K562 (cell line): ENCODE results near the gene ETV3L. TPM values are rescaled to one million over a fixed set of nuclear protein-coding genes. Genes with fewer than 3 reads are reported as not detected.

Experiments
- ATAC-seq: fragments of 200-7000 bp; cut with Tn5 transposase; 3 replicates; pipeline ENCODE4 v1.9.1; 2020; ENCODE audit warnings: moderate library complexity
- BruUV-seq: library from RNA; stranded (reverse); fragments of 400-500 nt; replicated peaks from 2 replicates; lab custom pipeline; 2021; lab: Mats Ljungman, UMichigan
- CTCF ChIA-PET: fragments of 300-600 bp; formaldehyde crosslinking; extraction: SDS; loops from one replicate; lab custom pipeline; 2021; ENCODE audit warnings: low intra/inter-chr PET ratio; lab: Yijun Ruan, JAX
- POLR2A ChIA-PET: fragments of 300-600, 350-650 bp; sonication (Branson Sonifier 250); formaldehyde crosslinking; extraction: SDS; loops from one replicate; lab custom pipeline; 2021; ENCODE audit warnings: antibody characterized with exemption, inconsistent platforms; lab: Yijun Ruan, JAX
- DNase-seq, 4 experiments: peaks; one replicate each; pipeline versions ENCODE4 v3.0.0 to v3.0.0-alpha.2; 2011 to 2018; ENCODE audit warnings: low spot score in 3 of 4, mixed read lengths in 3 of 4; ENCODE audit errors: extremely low read depth in 1 of 4
- FAIRE-seq: peaks from 2 replicates; lab custom pipeline; 2011; peaks lifted over from hg19 to GRCh38; lab: Jason Lieb, UNC
- H2AFZ ChIP-seq: 2 replicates; pipeline ENCODE4 v1.6.0; 2011; ENCODE audit warnings: low read depth, low read length, control low read depth, inconsistent platforms
- H3K27ac ChIP-seq: fragments of 200-600 bp; 3 replicates; pipeline ENCODE4 v1.8.0; 2011; ENCODE audit warnings: low read depth, mild to moderate bottlenecking, control low read depth, inconsistent platforms, low read length, moderate library complexity, mixed read lengths; ENCODE audit errors: extremely low read depth
- H3K27me3 ChIP-seq, 2 experiments: fragments of 300-600 bp in 1 of 2; 2 replicates in 1 of 2; 3 replicates in 1 of 2; pipeline versions ENCODE4 v1.6.0 to v1.8.0; 2011; ENCODE audit warnings: inconsistent platforms in 2 of 2, low read length in 2 of 2, mild to moderate bottlenecking in 1 of 2, mixed read lengths in 1 of 2, moderate library complexity in 1 of 2; ENCODE audit not compliant: control insufficient read depth in 2 of 2, insufficient read depth in 2 of 2
- H3K36me3 ChIP-seq: fragments of 300-600 bp; 3 replicates; pipeline ENCODE4 v1.8.0; 2011; ENCODE audit warnings: mild to moderate bottlenecking, low read length, inconsistent platforms; ENCODE audit not compliant: control insufficient read depth, insufficient read depth
- H3K4me1 ChIP-seq, 2 experiments: fragments of 200-600 bp in 1 of 2; replicated peaks in 1 of 2; 2 replicates in 1 of 2; 3 replicates in 1 of 2; pipeline versions ENCODE4 v1.5.1 to v1.8.0; 2011; ENCODE audit warnings: inconsistent platforms in 2 of 2, low read length in 2 of 2, mild to moderate bottlenecking in 1 of 2, mixed read lengths in 1 of 2, moderate library complexity in 1 of 2; ENCODE audit not compliant: control insufficient read depth in 2 of 2, insufficient read depth in 2 of 2
- H3K4me2 ChIP-seq: 2 replicates; pipeline ENCODE4 v1.6.1; 2011; ENCODE audit warnings: low read length, control low read depth, inconsistent platforms, mixed read lengths; ENCODE audit not compliant: insufficient read depth
- H3K4me3 ChIP-seq: fragments of 200-600 bp; sonication (generic), shearing (Covaris generic); 2 replicates; pipeline ENCODE4 v1.5.1; 2016; ENCODE audit warnings: control low read depth, inconsistent platforms
- H3K79me2 ChIP-seq: fragments of 200-600 bp; 3 replicates; pipeline ENCODE4 v1.8.0; 2011; ENCODE audit warnings: low read length, inconsistent platforms; ENCODE audit not compliant: control insufficient read depth, insufficient read depth
- H3K9ac ChIP-seq, 2 experiments: 2 replicates each; pipeline versions ENCODE4 v1.6.0 to v1.6.1; 2011; ENCODE audit warnings: low read depth in 2 of 2, low read length in 2 of 2, control low read depth in 1 of 2, inconsistent platforms in 1 of 2, mild to moderate bottlenecking in 1 of 2, mixed read lengths in 1 of 2; ENCODE audit not compliant: insufficient read depth in 1 of 2
- H3K9me1 ChIP-seq: one replicate; pipeline ENCODE4 v1.6.0; 2011; ENCODE audit warnings: inconsistent platforms, mild to moderate bottlenecking, low read length, moderate library complexity; ENCODE audit not compliant: control insufficient read depth, insufficient read depth
- H3K9me3 ChIP-seq: replicated peaks from 2 replicates; pipeline ENCODE4 v1.5.1; 2011; ENCODE audit warnings: low read depth, low read length, inconsistent platforms; ENCODE audit not compliant: control insufficient read depth, insufficient read depth
- H4K20me1 ChIP-seq: replicated peaks from 2 replicates; pipeline ENCODE4 v1.6.1; 2011; ENCODE audit warnings: low read length, inconsistent platforms, mixed read lengths; ENCODE audit not compliant: control insufficient read depth, insufficient read depth
- ARID1B ChIP-seq: fragments of 450-650 bp; IDR thresholded peaks from 2 replicates; pipeline ENCODE4 v1.6.1; 2016; ENCODE audit warnings: antibody characterized with exemption, mild to moderate bottlenecking, inconsistent platforms
- CEBPB ChIP-seq: fragments of 450-650 bp; IDR thresholded peaks from 2 replicates; pipeline ENCODE4 v1.6.1; 2016; ENCODE audit warnings: missing genetic modification characterization, missing compliant biosample characterization
- ELF1 ChIP-seq: fragments of 200-800 bp; sonication (Bioruptor generic); IDR thresholded peaks from 2 replicates; pipeline ENCODE4 v1.6.1; 2016; ENCODE audit warnings: missing genetic modification characterization, missing compliant biosample characterization
- FOXK2 ChIP-seq, 2 experiments: fragments of 450-650 bp; IDR thresholded peaks in 1 of 2; conservative IDR thresholded peaks in 1 of 2; 2 replicates each; pipeline ENCODE4 v1.6.1; 2016; ENCODE audit warnings: low read depth in 2 of 2, mild to moderate bottlenecking in 1 of 2
- MIER1 ChIP-seq: fragments of 450-650 bp; IDR thresholded peaks from 2 replicates; pipeline ENCODE4 v1.6.1; 2016; ENCODE audit warnings: antibody characterized with exemption, mild to moderate bottlenecking, low read depth
- RNF2 ChIP-seq: sonication (generic); IDR thresholded peaks from 2 replicates; pipeline ENCODE4 v1.6.1; 2016
- SPI1 ChIP-seq: IDR thresholded peaks from 2 replicates; pipeline ENCODE4 v1.6.1; 2011; ENCODE audit warnings: low read depth, low read length, control low read depth, borderline replicate concordance
- SREBF2 ChIP-seq: sonication (generic); formaldehyde crosslinking; IDR thresholded peaks from 2 replicates; pipeline ENCODE4 v1.4.0; 2020; ENCODE audit warnings: mild to moderate bottlenecking, missing genetic modification reagents
- TSC22D4 ChIP-seq: fragments of 450-650 bp; IDR thresholded peaks from 2 replicates; pipeline ENCODE4 v1.6.1; 2016; ENCODE audit warnings: missing genetic modification characterization, missing biosample characterization, control low read depth
- WGBS: fragments of 100-300 bp; shearing (Covaris generic); methylation state at CpG from one replicate; pipeline ENCODE4 v1.1.6; 2016; ENCODE audit warnings: low coverage, mixed read lengths; ENCODE audit not compliant: insufficient coverage; ENCODE audit errors: missing lambda C conversion rate; 5-methylcytosine and 5-hydroxymethylcytosine counted together
- in situ Hi-C: fragments of 300-500 bp; cut with MboI; formaldehyde crosslinking; loops from 4 replicates; pipeline ENCODE4 v1.15.0; 2018; ENCODE audit warnings: inconsistent platforms, mixed read lengths
- intact Hi-C: fragments of 100-400 bp; cut with micrococcal nuclease; formaldehyde crosslinking; loops from 2 replicates; pipeline ENCODE4 v1.14.2; 2022
- polyA plus RNA-seq, 8 experiments: library from polyadenylated mRNA; depleted of rRNA in 4 of 8; stranded (reverse) in 5 of 8; unstranded in 3 of 8; fragments of >200 nt; fragmentation: Nextera tagmentation in 2 of 8; fragmentation: Illumina TruSeq in 1 of 8; extraction: Ambion mirVana in 2 of 8; extraction: Trizol in 1 of 8; gene quantifications; 2 replicates each; pipeline versions ENCODE4 v1.2.1 to v1.2.3, GENCODE V29; 2011 to 2014; ENCODE audit warnings: inconsistent platforms in 1 of 8, missing spikeins in 1 of 8
- total RNA-seq, 7 experiments: library from RNA; depleted of rRNA in 6 of 7; stranded (reverse); fragments of >200 nt in 6 of 7; fragmentation: Illumina TruSeq in 2 of 7; extraction: Trizol in 2 of 7; gene quantifications; 2 replicates each; pipeline versions ENCODE4 v1.2.1 to v1.2.3, GENCODE V29; 2011 to 2021; ENCODE audit warnings: low replicate concordance in 1 of 7

ETV3L gene
- total and polyA plus RNA-seq, 9 of the 15 experiments (the other 6 are each of a cell fraction or from before 2014, with no cell fraction given): not detected

- POLR2A ChIA-PET: interaction anchor here (0.7 to 1.3 kb wide), 5 partner anchors 11 to 1025 kb away, joined by 3 to 6 read pairs (median 4); no protein-coding TSS in a partner anchor
- Histone ChIP-seq H3K9ac (peak overlapping the region; percentile 85 to 97; a peak in 3 of 4 replicates), H3K9me3 (no peaks in the 10 kb centered on the region), H3K27me3 (no peaks in the 10 kb centered on the region), H4K20me1 (0 out of 2 replicates have a peak, but pooled peaks cover 9% of the 10 kb centered on the region), H3K79me2 (peaks cover 27% of the 10 kb centered on the region), H3K4me1 (peaks cover 24 to 44% of the 10 kb centered on the region in 2 experiments), H3K36me3 (peaks cover 44% of the 10 kb centered on the region), H2AFZ (no peak overlapping the region), H3K4me2 (peak overlapping the region; percentile 90), H3K4me3 (peak overlapping the region; percentile 91), H3K9me1 (no peaks in the 10 kb centered on the region), H3K27ac (no peak overlapping the region)
- CTCF ChIA-PET: interaction anchor here (0.7 kb wide), 1 partner anchor 43 kb away, joined by 3 read pairs; no protein-coding TSS in a partner anchor
- DNase-seq (peak; percentile 32 to 44 (median 36)), ATAC-seq (no peak), FAIRE-seq (no peak)
- 8% methylated on average over 4 of the region's 4 CpGs for WGBS
- in situ Hi-C loops (loop anchor here (5.0 kb wide), 1 partner anchor 40 kb away; the partner anchor contains the start of gene ETV3L), intact Hi-C loops (no loop called here)
- TF ChIP-seq TSC22D4 (tag): no peak
- TF ChIP-seq RNF2: no peak
- peak; percentile 40; the same call in 1 of the 2 replicates for TF ChIP-seq SPI1
- TF ChIP-seq SREBF2 (CRISPR knock-in tag): no peak
- no peak for TF ChIP-seq CEBPB (tag)
- 0 out of 2 replicates have a peak, but pooled peaks have one; percentile 9 for TF ChIP-seq ELF1 (tag)
- no peak for TF ChIP-seq MIER1
- TF ChIP-seq FOXK2 (conservative IDR thresholded peaks at IDR 0.05 in 1 of 2, IDR thresholded peaks at IDR 0.05 in 1 of 2; ENCODE audit: low read depth in 2 of 2): no peak
- no peak for TF ChIP-seq ARID1B
- BruUV-seq: no TSS peak
Observed at GRCh38 chr1:157137046-157137407, 37.4 kb upstream of the ETV3L start.
